SU-DHL-6 (cell line): ENCODE measurements around the gene COQ4.

Experiments used
- EZH2phosphoT487 ChIP-seq: fragments of 200-600 bp; sonication (generic), shearing (Covaris generic); conservative IDR thresholded peaks from 2 replicates; pipeline ENCODE4 v1.6.1; 2018; ENCODE audit warnings: mild to moderate bottlenecking, antibody characterized with exemption, low read length, moderate library complexity, mixed read lengths
- TF ChIP-seq, protein P1 (sequence below): fragments of 200-600 bp; sonication (generic); IDR thresholded peaks from one replicate; pipeline ENCODE4 v1.5.1; 2017; ENCODE audit warnings: antibody characterized with exemption, mild to moderate bottlenecking, low read length, moderate library complexity; ENCODE audit not compliant: insufficient read depth, poor library complexity, severe bottlenecking

DNA sequence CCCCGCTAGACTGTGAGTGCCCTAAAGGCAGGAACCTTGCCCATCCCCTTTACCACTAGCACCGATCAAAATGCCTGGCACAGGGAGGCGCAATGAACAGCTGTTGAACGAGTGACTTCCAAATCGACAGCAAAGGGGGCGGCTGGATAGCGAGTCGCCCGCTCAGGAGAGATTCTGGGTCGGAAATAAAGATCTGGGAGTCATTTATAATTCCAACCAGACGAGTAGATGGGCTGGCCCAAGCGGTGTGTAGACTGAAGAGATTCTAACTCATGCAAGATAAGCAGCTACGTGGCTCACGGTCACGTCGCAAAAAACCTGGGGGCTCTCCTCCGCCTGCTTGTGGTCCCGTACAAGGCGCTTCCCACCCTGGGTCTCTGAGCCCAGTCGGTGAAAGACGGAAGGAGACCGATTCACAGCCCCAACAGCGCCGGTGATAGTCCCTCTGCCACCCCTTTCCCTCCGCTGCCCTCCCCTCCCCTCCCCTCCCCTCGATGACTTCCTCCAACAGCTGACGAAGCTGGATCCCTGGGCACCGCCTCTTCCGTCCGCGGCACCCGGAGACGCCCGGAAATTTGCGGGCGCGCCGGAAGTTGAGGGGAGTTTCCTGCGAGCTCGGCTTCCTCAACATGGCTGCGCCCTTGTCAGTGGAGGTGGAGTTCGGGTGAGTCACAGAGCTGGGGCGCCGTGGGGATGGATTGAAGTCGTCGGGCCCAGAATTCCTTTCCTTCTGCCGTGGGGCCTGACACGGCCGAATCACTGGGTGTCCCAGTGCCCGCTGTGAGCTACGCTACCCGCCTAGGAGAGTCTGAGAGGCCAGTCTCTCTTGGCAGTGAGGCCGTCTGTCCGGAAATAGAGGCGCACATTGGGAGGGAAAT is 48.4 kb downstream of the COQ4 start, which contains the start of gene URM1:
- TF ChIP-seq, protein P1, sequence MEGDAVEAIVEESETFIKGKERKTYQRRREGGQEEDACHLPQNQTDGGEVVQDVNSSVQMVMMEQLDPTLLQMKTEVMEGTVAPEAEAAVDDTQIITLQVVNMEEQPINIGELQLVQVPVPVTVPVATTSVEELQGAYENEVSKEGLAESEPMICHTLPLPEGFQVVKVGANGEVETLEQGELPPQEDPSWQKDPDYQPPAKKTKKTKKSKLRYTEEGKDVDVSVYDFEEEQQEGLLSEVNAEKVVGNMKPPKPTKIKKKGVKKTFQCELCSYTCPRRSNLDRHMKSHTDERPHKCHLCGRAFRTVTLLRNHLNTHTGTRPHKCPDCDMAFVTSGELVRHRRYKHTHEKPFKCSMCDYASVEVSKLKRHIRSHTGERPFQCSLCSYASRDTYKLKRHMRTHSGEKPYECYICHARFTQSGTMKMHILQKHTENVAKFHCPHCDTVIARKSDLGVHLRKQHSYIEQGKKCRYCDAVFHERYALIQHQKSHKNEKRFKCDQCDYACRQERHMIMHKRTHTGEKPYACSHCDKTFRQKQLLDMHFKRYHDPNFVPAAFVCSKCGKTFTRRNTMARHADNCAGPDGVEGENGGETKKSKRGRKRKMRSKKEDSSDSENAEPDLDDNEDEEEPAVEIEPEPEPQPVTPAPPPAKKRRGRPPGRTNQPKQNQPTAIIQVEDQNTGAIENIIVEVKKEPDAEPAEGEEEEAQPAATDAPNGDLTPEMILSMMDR: no peak
- TF ChIP-seq EZH2phosphoT487: no peak
